ENCODE data around the gene SH3BP5.
A peak's percentile ranks its signal among the peaks of the same experiment; 100 is the strongest.

The SH3BP5 gene

GRCh38 chr3:15337963-15338362 is 5.6 kb upstream of the SH3BP5 start:
- H3K27ac ChIP-seq (ENCODE audit: low read depth in 2 of 2, low read length in 2 of 2), result no peak overlapping the region
- H3K36me3 ChIP-seq (ENCODE audit: control insufficient read depth in 2 of 2, insufficient read depth in 2 of 2, low read length in 2 of 2), result no peaks in the 10 kb centered on the region
- H3K9ac ChIP-seq (ENCODE audit: low read depth in 1 of 2, low read length in 2 of 2), result no peak overlapping the region
- no peaks in the 10 kb centered on the region for H3K9me3 ChIP-seq (ENCODE audit: control insufficient read depth in 2 of 2, low read length in 2 of 2)
- H3K27me3 ChIP-seq (ENCODE audit: control insufficient read depth in 2 of 2, insufficient read depth in 2 of 2, low read length in 2 of 2), result peaks cover 0 to 3% of the 10 kb centered on the region in 2 donors
- H3K4me1 ChIP-seq (ENCODE audit: control insufficient read depth in 2 of 2, insufficient read depth in 2 of 2, low read length in 2 of 2), result peaks cover 0 to 2% of the 10 kb centered on the region in 2 donors
- H3K4me3 ChIP-seq (ENCODE audit: low read length in 2 of 2), result no peak overlapping the region

- no peak overlapping the region for H3K27ac ChIP-seq (ENCODE audit: low read depth in 2 of 2, low read length in 2 of 2)
- no peak overlapping the region for H3K9ac ChIP-seq (ENCODE audit: low read depth in 1 of 2, low read length in 2 of 2)
- no peak overlapping the region for H3K4me3 ChIP-seq (ENCODE audit: low read length in 2 of 2)
- peaks cover 2 to 4% of the 10 kb centered on the region in 2 donors for H3K27me3 ChIP-seq (ENCODE audit: control insufficient read depth in 2 of 2, insufficient read depth in 2 of 2, low read length in 2 of 2)
- no peaks in the 10 kb centered on the region for H3K9me3 ChIP-seq (ENCODE audit: control insufficient read depth in 2 of 2, low read length in 2 of 2)
- no peaks in the 10 kb centered on the region for H3K36me3 ChIP-seq (ENCODE audit: control insufficient read depth in 2 of 2, insufficient read depth in 2 of 2, low read length in 2 of 2)
- peaks cover 4 to 12% of the 10 kb centered on the region in 2 donors for H3K4me1 ChIP-seq (ENCODE audit: control insufficient read depth in 2 of 2, insufficient read depth in 2 of 2, low read length in 2 of 2)
Observed at GRCh38 chr3:15336057-15336456, 3.7 kb upstream of the SH3BP5 start.

GRCh38 chr3:15333956-15334263 is 1.5 kb upstream of the SH3BP5 start:
- H3K27ac ChIP-seq (ENCODE audit: low read depth in 2 of 2, low read length in 2 of 2), result no peak overlapping the region

GRCh38 chr3:15333099-15333955 is 941 bp upstream of the SH3BP5 start:
- Histone ChIP-seq H3K4me3 (ENCODE audit: low read length in 2 of 2) (peak overlapping the region; percentile 79 to 83), H3K27me3 (ENCODE audit: control insufficient read depth in 2 of 2, insufficient read depth in 2 of 2, low read length in 2 of 2) (peaks cover 2 to 8% of the 10 kb centered on the region in 2 donors), H3K4me1 (ENCODE audit: control insufficient read depth in 2 of 2, insufficient read depth in 2 of 2, low read length in 2 of 2) (peaks cover 4 to 12% of the 10 kb centered on the region in 2 donors), H3K36me3 (ENCODE audit: control insufficient read depth in 2 of 2, insufficient read depth in 2 of 2, low read length in 2 of 2) (no peaks in the 10 kb centered on the region), H3K9ac (ENCODE audit: low read depth in 1 of 2, low read length in 2 of 2) (peak overlapping the region; percentile 60 to 73), H3K27ac (ENCODE audit: low read depth in 2 of 2, low read length in 2 of 2) (no peak overlapping the region), H3K9me3 (ENCODE audit: control insufficient read depth in 2 of 2, low read length in 2 of 2) (no peaks in the 10 kb centered on the region)

More at GRCh38 chr3:15333956-15334263, 1.5 kb upstream of the SH3BP5 start:
- no peak overlapping the region for H3K4me3 ChIP-seq (ENCODE audit: low read length in 2 of 2)
- H3K27me3 ChIP-seq (ENCODE audit: control insufficient read depth in 2 of 2, insufficient read depth in 2 of 2, low read length in 2 of 2), result peaks cover 2 to 8% of the 10 kb centered on the region in 2 donors
- H3K4me1 ChIP-seq (ENCODE audit: control insufficient read depth in 2 of 2, insufficient read depth in 2 of 2, low read length in 2 of 2), result peaks cover 4 to 12% of the 10 kb centered on the region in 2 donors
- H3K36me3 ChIP-seq (ENCODE audit: control insufficient read depth in 2 of 2, insufficient read depth in 2 of 2, low read length in 2 of 2), result no peaks in the 10 kb centered on the region
- H3K9me3 ChIP-seq (ENCODE audit: control insufficient read depth in 2 of 2, low read length in 2 of 2), result no peaks in the 10 kb centered on the region
- no peak overlapping the region for H3K9ac ChIP-seq (ENCODE audit: low read depth in 1 of 2, low read length in 2 of 2)

GRCh38 chr3:15331606-15332404 is 581 bp downstream of the SH3BP5 start:
- H3K9ac ChIP-seq (ENCODE audit: low read depth in 1 of 2, low read length in 2 of 2), result peak overlapping the region; percentile 73
- H3K36me3 ChIP-seq (ENCODE audit: control insufficient read depth in 2 of 2, insufficient read depth in 2 of 2, low read length in 2 of 2), result no peaks in the 10 kb centered on the region
- H3K27me3 ChIP-seq (ENCODE audit: control insufficient read depth in 2 of 2, insufficient read depth in 2 of 2, low read length in 2 of 2), result peaks cover 2 to 8% of the 10 kb centered on the region in 2 donors
- H3K4me1 ChIP-seq (ENCODE audit: control insufficient read depth in 2 of 2, insufficient read depth in 2 of 2, low read length in 2 of 2), result peaks cover 7 to 12% of the 10 kb centered on the region in 2 donors
- peak overlapping the region; percentile 59 to 76 for H3K27ac ChIP-seq (ENCODE audit: low read depth in 2 of 2, low read length in 2 of 2)
- H3K4me3 ChIP-seq (ENCODE audit: low read length in 2 of 2), result peak overlapping the region; percentile 79 to 83
- no peaks in the 10 kb centered on the region for H3K9me3 ChIP-seq (ENCODE audit: control insufficient read depth in 2 of 2, low read length in 2 of 2)

- Histone ChIP-seq H3K27ac (ENCODE audit: low read depth in 2 of 2, low read length in 2 of 2) (peak overlapping the region in 1 of 2 donors; percentile 76), H3K4me1 (ENCODE audit: control insufficient read depth in 2 of 2, insufficient read depth in 2 of 2, low read length in 2 of 2) (peaks cover 7 to 12% of the 10 kb centered on the region in 2 donors), H3K9me3 (ENCODE audit: control insufficient read depth in 2 of 2, low read length in 2 of 2) (no peaks in the 10 kb centered on the region), H3K27me3 (ENCODE audit: control insufficient read depth in 2 of 2, insufficient read depth in 2 of 2, low read length in 2 of 2) (peaks cover 2 to 8% of the 10 kb centered on the region in 2 donors), H3K9ac (ENCODE audit: low read depth in 1 of 2, low read length in 2 of 2) (peak overlapping the region; percentile 73), H3K36me3 (ENCODE audit: control insufficient read depth in 2 of 2, insufficient read depth in 2 of 2, low read length in 2 of 2) (no peaks in the 10 kb centered on the region), H3K4me3 (ENCODE audit: low read length in 2 of 2) (peak overlapping the region; percentile 79 to 83)
Observed at GRCh38 chr3:15331072-15331605, 1.2 kb downstream of the SH3BP5 start.

- peaks cover 2 to 8% of the 10 kb centered on the region in 2 donors for H3K27me3 ChIP-seq (ENCODE audit: control insufficient read depth in 2 of 2, insufficient read depth in 2 of 2, low read length in 2 of 2)
- no peak overlapping the region for H3K9ac ChIP-seq (ENCODE audit: low read depth in 1 of 2, low read length in 2 of 2)
- H3K36me3 ChIP-seq (ENCODE audit: control insufficient read depth in 2 of 2, insufficient read depth in 2 of 2, low read length in 2 of 2), result no peaks in the 10 kb centered on the region
- H3K4me1 ChIP-seq (ENCODE audit: control insufficient read depth in 2 of 2, insufficient read depth in 2 of 2, low read length in 2 of 2), result peaks cover 7 to 12% of the 10 kb centered on the region in 2 donors
- peak overlapping the region in 1 of 2 donors; percentile 83 for H3K4me3 ChIP-seq (ENCODE audit: low read length in 2 of 2)
- no peaks in the 10 kb centered on the region for H3K9me3 ChIP-seq (ENCODE audit: control insufficient read depth in 2 of 2, low read length in 2 of 2)
- peak overlapping the region; percentile 22 to 46 for H3K27ac ChIP-seq (ENCODE audit: low read depth in 2 of 2, low read length in 2 of 2)
Observed at GRCh38 chr3:15330031-15330596, 2.3 kb downstream of the SH3BP5 start.

- no peak overlapping the region for H3K4me3 ChIP-seq (ENCODE audit: low read length in 2 of 2)
- H3K27ac ChIP-seq (ENCODE audit: low read depth in 2 of 2, low read length in 2 of 2), result no peak overlapping the region
- no peaks in the 10 kb centered on the region for H3K36me3 ChIP-seq (ENCODE audit: control insufficient read depth in 2 of 2, insufficient read depth in 2 of 2, low read length in 2 of 2)
- no peaks in the 10 kb centered on the region for H3K9me3 ChIP-seq (ENCODE audit: control insufficient read depth in 2 of 2, low read length in 2 of 2)
- H3K27me3 ChIP-seq (ENCODE audit: control insufficient read depth in 2 of 2, insufficient read depth in 2 of 2, low read length in 2 of 2), result peaks cover 2 to 8% of the 10 kb centered on the region in 2 donors
- H3K4me1 ChIP-seq (ENCODE audit: control insufficient read depth in 2 of 2, insufficient read depth in 2 of 2, low read length in 2 of 2), result peaks cover 7 to 12% of the 10 kb centered on the region in 2 donors
- H3K9ac ChIP-seq (ENCODE audit: low read depth in 1 of 2, low read length in 2 of 2), result no peak overlapping the region
Observed at GRCh38 chr3:15329046-15330005, 3.1 kb downstream of the SH3BP5 start.

GRCh38 chr3:15327941-15328340 is 4.4 kb downstream of the SH3BP5 start:
- Histone ChIP-seq H3K36me3 (ENCODE audit: control insufficient read depth in 2 of 2, insufficient read depth in 2 of 2, low read length in 2 of 2) (no peaks in the 10 kb centered on the region), H3K9me3 (ENCODE audit: control insufficient read depth in 2 of 2, low read length in 2 of 2) (no peaks in the 10 kb centered on the region), H3K9ac (ENCODE audit: low read depth in 1 of 2, low read length in 2 of 2) (no peak overlapping the region), H3K4me3 (ENCODE audit: low read length in 2 of 2) (no peak overlapping the region), H3K27ac (ENCODE audit: low read depth in 2 of 2, low read length in 2 of 2) (peak overlapping the region in 1 of 2 donors; percentile 28), H3K4me1 (ENCODE audit: control insufficient read depth in 2 of 2, insufficient read depth in 2 of 2, low read length in 2 of 2) (peaks cover 7 to 9% of the 10 kb centered on the region in 2 donors), H3K27me3 (ENCODE audit: control insufficient read depth in 2 of 2, insufficient read depth in 2 of 2, low read length in 2 of 2) (peaks cover 2 to 4% of the 10 kb centered on the region in 2 donors)

Data from mucosa of rectum (tissue), 2 donors.